ENCODE results near the gene TRIM31.
"Not testable (repeated sequence)": the region's sequence is repeated elsewhere in the genome, so short reads cannot be mapped to it uniquely, and the experiment has no call there.

The TRIM31 gene

DNA sequence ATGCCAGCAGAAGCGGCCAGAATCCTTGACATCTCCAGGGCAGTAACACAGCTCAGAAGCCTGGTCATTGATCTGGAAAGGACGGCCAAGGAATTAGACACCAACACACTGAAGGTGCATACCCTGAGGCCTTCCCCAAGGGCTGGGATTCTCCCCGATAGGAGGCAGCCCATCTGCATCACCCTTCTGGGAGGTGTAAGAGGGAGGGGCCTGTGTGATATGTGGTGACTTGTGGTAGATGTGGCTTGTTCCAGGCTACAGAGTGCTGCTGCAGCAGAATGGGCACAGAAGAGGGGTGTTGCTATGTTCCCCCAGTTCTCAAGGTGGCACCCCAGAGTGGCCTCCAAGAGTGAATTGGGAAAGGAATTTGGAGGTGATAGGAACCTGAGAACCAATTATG lies 34.2 kb upstream of the TRIM31 start:
- no peak for DNase-seq

DNA sequence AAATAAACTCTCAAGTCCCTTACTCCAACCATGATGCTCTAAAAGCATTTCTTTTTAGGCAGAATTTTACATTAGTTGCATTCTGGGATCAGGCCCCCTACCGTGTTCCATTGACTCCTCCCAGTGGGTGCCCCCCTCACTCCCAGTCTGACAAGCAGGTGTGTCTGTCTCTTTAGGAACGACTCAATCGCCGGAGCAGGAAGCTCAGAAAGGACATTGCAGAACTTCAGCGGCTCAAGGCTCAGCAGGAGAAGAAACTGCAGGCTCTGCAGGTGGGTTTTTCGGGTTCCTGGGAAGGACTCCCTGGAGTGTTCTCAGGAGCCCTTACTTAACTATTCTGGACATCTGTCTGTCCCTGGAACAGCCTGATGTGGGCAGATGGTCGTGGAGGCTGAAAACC lies 32.9 kb upstream of the TRIM31 start:
- DNase-seq = no peak

DNA sequence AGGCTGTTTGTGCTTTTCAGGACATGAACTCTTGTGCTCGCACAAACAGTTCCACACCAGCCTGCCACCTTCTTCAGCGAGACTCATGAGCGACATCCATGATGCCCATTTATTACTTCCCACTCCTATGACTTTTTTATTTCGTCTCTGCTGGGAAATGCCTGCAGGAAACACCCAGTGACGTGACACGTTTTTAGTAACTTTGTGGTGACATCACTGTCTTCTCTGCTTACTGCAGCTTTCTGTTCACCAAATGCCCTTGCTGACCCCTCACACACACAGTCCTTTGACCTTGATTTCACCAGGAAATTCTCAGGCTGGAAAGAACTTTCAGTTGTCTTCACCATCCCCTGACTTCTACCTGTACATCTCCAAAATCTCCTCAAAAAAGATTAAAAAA lies 31.9 kb upstream of the TRIM31 start:
- DNase-seq = peak in 1 of 2 donors; percentile 19

DNA sequence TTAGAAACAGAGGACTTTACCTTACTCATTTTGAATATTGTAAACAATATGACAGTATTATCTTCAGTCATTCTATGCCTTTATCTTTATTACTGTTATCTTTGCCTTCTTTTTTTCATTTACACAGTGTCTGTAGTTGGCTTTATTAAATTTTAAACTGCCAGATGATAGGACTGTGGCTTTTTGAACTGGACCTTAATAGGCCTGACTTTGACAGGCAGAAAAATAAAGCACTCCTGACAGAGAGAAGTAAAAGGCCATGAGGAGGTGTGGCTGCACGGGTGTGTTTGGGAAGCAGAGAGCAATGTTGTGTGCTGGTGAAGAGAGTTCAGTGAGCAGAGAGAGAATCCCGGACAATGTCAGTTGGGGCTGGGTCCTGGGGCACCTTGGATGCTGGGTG lies 30.9 kb upstream of the TRIM31 start:
- DNase-seq = no peak

DNA sequence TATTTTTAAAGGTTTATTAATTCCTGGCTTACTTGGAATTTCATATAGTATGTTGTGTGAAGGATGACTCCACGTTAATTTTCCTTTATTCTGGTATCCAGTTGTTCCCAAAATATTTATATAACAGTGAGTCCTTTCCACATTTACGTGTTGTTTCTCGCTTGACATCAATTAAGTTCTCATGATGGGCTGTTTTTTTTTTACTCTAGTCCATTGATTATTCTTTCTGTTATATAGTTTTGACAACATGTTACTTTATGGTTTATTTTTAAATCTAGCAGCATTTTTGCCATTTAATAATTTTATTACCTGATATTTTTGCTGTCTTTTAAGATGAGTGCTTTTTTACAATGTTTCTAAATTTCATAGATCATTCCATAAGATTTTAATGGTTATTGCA lies 29.8 kb upstream of the TRIM31 start:
- DNase-seq = no peak

DNA sequence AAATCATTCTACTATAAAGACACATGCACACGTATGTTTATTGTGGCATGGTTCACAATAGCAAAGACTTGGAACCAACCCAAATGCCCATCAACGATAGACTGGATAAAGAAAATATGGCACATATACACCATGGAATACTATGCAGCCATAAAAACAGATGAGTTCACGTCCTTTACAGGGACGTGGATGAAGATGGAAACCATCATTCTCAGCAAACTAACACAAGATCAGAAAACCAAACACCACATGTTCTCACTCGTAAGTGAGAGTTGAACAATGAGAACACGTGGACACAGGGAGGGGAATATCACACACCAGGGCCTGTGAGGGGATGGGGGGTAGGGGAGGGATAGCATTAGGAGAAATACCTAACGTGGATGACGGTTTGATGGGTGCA lies 27.4 kb upstream of the TRIM31 start:
- not testable (repeated sequence) for DNase-seq

DNA sequence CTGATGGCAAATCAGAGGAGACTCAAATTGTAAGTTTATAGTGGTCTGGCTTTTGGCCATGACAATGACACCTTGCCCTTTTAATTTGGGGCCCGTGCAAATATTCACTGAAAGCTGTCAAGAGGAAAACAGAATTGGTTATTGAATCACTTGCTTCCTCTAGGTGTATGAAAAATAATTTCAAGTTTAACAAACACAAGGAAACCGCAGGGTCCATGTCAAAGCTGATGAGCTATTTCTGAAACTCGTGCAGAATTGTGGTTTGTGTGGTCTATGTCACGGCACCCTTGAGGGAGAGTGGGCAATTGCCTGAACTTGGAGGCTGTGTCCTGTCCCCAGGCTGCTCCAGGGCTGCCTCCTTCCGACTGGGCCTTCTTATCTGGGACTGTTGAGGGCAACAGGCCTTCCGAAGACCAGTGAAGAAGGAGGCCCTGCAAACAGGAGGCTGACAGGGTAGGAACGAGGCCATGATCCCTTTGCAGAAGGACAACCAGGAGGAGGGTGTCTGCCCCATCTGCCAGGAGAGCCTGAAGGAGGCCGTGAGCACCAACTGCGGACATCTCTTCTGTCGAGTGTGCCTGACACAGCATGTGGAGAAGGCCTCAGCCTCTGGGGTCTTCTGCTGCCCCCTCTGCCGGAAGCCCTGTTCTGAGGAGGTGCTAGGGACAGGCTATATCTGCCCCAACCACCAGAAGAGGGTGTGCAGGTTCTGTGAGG lies 23.8 kb upstream of the TRIM31 start:
- DNase-seq = no peak

DNA sequence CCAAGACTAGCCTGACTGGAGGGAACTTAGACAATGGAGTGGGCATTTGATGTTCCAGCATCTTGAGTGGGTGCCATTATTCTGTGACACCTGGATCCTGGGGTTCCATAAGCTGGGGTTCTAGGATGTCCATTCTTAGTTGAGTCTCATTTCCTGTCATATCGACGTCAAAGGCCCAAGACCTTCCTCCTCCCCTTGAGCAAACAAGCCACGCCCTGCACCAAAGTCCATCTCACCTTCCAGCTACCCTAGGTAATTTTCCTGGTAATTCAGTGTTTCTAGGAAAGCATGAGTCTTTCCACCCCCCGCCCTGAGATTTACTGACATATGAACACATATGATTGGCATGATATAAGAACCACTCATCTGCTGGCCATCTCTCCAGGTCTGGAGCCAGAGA lies 22.9 kb upstream of the TRIM31 start, which contains the start of gene TRIM40:
Gene TRIM40, plus strand, starts transcription at position 384 of the 400 bp plus-strand sequence. CDS start 897 bp downstream, outside the sequence.
- no peak for DNase-seq

DNA sequence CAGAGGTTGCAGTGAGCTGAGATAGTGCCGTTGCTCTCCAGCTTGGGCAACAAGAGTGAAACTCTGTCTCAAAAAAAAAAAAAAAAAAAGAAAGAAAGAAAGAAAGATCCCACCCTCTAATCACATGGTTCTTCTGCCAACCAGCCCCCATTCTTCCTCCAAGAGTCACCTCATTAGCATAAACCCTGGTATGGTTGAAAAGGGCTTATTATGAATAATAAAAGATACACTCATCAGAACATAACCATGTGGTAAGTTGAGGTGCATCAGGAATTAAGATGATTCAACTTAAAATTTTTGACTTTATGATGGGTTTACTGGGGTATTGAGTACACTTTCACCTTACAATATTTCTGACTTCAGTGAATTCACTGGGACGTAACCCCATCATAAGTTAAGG lies 22.3 kb upstream of the TRIM31 start:
- no peak for DNase-seq

DNA sequence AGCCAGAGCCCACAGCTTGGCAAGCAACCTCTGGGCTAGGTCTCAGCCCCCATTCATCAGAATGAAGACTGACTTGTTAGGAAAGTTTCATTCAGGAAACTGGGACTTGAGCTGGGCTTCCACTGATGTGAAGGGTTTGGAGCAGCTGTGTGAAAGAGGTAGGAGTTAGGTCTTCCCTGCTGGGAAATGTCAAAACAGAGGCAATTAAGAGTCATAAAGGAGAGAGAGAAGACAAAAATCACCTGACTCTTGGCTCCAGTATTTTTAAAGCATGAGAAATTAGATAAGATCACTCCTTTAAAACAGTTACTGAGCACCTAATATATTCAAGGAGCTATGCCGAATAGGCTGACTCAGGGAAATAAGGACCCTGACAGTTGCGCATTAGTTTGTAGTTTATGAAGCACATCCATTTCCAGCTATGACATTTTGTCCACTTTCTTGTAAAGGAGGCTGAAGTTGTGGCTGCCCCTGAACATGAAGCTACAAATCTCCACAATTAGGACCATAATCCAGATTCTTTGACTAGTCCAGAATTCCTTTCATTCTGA lies 19.1 kb upstream of the TRIM31 start:
- DNase-seq = no peak

DNA sequence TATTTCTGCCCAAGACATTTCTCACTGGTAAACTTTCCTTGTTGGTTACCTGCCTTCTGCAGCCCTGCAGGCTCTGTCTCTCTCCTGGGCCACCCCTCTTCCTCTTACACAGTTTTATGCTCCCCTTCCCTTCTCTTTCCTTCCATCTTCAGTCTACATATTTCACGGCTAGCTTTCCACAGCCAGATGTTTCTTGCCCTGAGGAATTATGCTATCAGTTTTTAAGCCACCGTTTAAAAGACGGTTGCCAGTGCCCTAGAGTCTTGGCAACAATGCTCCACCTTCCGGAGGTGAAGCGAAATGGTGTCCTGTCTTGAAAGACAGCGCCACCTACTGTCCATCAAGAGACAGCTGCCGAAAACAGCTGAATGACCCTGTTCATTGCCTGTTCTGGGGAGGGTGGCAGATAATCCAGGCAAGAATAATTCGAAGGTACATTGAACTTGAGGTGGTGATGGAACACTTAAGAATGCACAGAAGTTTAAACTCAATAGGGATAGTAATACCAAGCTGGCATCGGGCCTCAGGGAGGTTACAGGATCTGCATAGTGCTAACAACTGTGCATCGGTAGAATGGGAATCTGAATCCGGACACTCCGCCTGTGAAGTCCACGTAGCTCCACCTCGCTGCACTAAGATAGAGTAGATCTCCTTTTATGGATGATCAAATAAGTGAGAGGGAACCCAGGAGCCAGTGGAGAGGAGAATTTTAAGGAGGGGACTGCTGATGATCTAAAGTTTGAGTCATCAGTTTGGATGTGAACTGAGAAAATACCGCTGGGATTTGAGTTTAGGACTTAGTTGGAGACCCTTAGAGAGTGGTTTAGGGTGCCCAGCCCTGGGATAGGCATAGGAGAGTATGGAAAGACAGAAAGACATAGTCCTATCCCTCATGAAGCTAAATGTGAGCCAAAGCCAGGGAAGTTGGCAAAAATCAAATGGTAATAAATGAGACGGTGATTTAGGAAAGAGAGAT lies 18.3 kb upstream of the TRIM31 start:
- DNase-seq = peak; percentile 71 to 86

DNA sequence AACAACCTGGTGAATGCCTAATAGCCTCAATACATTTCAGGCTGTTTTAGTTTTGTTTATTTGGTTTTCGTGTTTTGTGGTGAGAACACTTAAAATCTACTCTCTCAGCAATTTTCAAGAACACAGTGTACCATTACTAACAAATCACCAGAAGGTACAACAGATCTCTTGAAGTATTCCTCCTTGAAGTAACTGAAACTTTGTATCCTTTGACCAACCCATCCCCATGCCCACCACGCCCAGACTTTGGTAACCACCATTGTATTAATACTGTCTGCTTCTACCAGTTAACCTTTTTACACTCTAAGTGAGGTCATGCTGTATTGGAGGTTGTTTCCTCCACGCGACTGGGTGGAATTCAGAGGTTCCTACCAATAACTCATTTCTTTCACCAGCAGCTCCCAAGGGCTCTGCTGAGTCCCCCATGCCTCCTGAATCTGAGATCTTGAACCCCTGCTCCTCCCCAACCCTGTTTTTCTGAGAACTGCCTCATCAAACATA lies 17.3 kb upstream of the TRIM31 start:
- no peak for DNase-seq

DNA sequence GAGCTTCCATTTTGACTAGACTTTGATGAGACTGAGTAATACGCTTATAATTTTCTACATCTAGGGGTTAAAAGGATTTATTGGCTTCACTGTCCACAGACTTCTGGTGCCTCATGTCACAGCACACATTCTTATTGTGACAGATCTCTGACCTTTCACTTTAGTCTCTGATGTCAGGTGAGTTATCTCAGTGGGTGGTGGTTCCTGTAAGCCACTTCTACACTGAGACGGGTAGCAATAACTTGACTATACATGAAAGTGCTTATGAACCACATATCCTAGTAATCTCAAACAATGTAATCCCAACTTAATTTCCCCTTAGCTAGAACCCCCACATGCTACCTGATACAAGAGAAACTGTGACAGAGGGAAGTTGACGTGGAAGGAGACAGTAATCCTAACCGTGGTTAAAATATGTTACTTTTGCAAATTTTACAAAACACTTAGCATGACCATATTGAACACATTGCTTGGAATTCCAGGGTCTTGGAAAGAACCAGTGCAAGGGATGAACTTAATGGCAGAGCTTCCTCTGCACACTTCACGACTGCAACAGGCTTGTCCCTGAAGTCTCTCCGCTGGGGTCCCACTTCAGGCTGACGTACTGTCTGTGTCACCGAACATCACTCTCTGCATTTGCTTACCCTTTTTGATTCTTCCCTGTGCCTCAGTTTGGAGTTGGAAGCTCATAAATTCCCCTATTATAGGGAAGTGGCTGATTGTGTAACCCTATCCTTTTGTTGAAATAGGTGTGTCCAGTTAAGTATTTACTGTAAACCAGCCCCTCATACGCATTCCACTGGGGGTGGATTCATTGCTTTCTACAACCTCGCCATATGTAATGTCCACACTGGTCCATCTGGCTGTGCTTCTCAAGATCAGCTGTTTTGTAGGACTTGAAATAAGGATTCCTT lies 16.6 kb upstream of the TRIM31 start:
- peak in 1 of 2 donors; percentile 38 for DNase-seq

DNA sequence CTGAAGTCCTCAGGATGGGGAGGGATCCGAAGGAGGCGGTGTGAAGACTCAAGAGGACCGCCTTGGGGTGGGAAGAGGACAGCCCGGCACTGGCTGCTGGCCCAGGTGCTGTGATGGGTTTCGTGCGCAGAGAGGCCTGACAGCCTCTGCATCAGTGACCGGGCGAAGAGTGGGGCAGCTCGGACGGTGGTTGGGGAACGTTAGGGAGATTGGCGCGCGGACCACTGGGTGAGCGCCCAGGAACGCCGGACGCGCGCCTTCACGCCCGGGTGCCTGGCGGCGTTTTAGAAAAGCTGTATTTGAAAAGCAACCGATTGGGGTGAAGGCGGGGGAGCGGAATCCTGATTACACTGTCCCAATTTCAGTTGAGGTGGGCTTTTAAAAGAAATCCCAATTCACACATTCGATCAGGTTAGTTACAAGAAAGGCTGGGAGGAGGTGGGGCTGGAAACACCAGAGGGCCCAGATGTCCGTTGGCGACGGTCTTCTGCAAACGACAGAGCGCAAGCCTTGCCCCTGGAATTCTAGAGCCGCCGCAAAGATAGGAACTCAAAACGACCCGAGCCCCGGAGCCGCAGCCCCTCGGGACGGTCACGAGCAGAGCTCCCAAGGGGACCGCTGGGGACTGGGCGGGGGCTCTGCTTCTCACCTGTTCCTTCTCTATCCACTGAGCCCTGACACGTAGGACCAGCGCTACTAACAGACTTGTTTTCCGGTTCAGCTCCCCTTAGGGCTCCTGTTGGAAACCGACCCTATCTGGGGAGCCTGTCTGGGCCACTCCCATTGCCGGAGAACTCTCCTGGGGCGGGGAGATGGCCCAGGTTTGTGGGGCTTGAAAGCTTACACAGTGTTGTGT lies 14.6 kb upstream of the TRIM31 start:
- DNase-seq = no peak

DNA sequence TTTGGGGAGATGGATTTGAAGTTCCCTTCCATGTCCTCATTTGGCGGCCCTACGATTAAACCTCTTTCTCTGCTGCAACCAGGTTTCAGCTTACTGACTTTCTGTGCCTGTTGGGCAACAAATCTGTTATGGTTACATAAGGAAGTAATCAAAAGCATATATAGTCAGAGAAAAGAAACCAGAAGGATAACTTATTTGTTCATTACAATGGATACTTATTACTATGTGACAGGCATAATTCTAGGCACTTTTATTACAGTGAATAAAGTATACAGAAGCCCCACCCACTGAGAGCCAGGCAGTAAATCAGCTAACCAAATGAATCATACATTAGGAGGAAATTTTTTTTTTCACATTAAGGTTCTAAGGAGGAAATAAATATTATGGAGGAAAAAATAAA lies 9.6 kb upstream of the TRIM31 start:
- peak in 1 of 2 donors; percentile 24 for DNase-seq

DNA sequence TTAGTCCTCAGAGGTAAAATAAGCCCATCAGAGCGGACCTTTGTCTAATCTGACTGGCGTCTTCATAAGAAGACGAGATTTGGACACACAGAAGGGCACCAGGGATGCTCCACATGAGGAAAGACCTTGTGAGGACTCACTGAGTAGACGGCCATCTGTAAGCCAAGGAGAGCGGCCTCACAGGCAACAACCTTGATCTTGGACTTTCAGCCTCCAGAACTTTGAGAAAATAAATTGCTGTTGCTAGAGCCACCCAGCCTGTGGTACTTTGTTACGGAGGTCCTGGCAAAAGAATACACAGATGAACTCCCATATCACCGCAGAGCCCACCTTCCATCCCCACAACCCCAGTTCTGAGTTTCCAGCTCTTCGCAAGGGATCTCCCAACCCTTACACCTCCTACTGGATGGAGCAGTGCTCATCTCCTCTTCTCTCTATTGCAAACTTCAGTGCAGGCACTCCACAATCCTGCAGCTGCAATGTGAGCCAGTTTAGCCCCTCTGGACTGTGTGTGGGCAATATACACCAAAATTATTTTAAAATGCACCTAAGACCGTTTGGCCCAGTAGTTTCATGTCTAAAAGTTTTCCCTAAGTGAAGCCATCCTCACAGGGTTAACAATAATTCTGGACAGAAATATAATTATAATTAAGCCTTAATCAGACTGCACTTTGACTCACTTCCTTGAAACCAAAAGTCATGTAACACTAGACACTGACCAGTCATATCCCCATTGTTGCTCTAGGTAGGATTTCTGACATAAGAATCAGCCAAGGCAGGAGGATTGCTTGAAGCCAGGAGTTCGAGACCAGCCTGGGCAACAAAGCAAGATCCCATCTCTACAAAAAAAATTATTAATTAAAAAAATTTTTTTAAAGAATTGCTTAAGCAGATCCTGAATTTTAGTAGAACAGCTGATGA lies 8.8 kb upstream of the TRIM31 start:
- DNase-seq = no peak

DNA sequence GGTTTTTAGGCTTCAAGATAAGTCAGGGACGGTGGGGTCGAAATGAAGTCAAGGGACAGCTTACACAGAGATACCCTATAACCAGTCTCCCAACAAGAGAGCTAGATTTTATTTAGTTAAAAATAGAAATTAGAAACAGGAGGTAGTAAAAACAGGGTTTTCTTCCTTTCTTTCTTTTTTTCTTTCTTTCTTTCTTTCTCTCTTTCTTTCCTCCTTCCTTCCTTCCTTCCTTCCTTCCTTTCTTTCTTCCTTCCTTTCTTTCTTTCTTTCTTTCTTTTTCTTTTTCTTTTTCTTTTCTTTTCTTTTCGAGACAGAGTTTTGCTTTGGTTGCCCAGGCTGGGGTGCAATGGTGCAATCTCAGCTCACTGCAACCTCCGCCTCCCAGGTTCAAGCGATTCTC lies 5.8 kb upstream of the TRIM31 start:
- DNase-seq = not testable (repeated sequence)

DNA sequence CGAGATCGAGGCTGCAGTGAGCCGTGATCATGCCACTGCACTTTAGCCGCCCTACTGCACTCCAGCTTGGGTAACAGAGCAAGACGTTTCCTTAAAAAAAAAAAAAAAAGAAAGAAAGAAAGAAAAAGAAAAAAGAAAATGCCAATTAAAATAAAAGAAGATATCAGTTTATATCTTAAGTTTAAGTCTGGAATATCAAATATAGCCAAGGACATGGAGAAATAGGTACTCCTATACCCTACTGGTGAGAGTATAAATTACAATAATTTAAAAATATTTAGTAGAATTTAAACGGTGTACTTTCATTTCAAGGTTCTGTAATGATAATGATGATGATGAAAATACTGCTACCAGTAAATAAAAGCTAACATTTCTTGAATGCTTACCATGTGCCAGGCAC lies 3.8 kb upstream of the TRIM31 start:
- DNase-seq = no peak

DNA sequence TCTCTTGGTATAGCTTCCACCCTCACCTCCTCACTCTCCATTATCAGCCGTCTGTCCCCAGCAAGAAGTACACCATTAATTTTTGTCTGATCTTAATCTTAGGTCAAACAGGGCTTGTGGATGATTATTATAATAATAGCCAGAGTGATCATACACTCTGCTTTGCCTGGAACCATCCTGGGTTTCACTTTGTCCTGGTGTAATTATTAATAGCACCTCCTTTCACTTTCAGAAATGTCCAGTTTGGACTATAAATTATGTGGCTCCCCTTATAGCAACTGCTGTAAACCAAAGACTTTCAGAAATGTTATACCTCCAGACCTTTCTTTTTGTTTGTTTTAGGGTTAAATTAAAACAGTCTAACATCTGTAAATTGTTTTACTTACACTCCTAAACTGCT lies 951 bp upstream of the TRIM31 start:
- DNase-seq = no peak

DNA sequence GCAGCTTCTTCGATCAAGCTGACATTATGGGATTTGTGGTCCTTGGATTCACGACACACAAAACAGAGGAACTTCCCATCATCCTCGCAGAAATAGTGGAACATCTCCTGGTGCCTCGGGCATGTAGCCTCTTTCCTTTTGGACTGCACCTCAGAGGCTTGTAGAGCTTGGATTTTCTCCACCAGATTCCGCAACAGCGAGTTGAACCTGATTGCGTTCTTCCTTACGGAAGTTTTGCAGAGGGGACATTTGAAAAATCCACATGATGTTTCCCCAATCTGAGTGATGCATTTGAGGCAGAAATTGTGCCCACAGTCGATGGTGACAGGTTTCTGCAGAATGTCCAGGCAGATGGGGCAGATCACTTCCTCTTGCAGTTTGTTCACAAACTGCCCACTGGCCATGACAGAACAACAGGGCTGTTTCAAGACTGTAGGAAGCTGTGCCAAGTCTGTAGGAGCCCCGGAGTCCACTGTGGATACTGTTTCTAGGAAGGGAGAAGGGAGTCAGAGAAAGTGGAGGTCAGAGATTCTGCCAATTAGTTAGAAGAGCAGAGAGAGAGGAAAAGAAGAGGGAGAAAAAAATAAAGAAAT lies 392 bp downstream of the TRIM31 start:
- peak; percentile 47 to 83 for DNase-seq
